RWPE1 (cell line): ENCODE data around the gene AK1.

ENCODE experiments used
- CTCF ChIA-PET: fragments of 350-600 bp; sonication (Branson Sonifier 250); formaldehyde crosslinking; extraction: SDS; loops from one replicate; lab custom pipeline; 2021; lab: Yijun Ruan, JAX
- POLR2A ChIA-PET: fragments of 400-600 bp; formaldehyde crosslinking; extraction: SDS; loops from one replicate; lab custom pipeline; 2020; ENCODE audit warnings: antibody characterized with exemption; ENCODE audit not compliant: low non-redundant PET; lab: Yijun Ruan, JAX
- DNase-seq: peaks from one replicate; pipeline ENCODE4 v3.0.0; 2012; ENCODE audit warnings: low spot score
- H3K27ac ChIP-seq: fragments of 450-650 bp; 2 replicates; pipeline ENCODE4 v1.5.1; 2017
- TF ChIP-seq, protein P1 (sequence below): fragments of 450-650 bp; conservative IDR thresholded peaks from 2 replicates; pipeline ENCODE4 v1.5.1; 2017; ENCODE audit warnings: low read depth, mild to moderate bottlenecking

AK1 gene

DNA sequence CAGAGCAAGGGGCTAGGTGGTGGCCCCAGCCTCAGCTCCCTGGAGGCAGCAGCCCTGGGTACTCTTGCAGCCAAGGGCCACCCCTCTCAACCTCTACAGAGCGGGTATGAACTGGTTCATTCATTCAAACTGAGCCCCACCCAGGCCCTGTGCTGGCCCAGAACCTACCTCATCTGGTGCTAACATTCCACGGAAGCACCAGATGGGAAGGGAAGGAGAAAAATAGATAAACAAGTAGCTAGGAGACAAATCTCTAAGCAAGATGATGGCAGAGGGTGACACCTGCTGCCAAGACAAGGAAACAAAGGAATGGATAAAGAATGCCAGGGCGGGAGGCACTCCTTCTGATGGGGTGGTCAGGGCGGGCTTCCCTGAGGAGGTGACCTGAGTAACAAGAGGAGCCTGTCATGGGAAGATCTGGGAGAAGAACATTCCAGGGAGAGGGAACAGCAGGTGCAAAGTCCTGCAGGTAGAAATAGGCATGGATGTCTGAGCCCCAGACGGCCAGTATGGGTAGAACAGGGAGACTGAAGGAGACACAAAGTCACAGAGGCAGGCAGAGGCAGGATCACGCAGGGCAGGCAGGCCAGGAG lies 33.2 kb upstream of the AK1 start:
- DNase-seq = no peak
- ChIA-PET CTCF (interaction anchor here (0.7 to 1.0 kb wide), 3 partner anchors 11 to 170 kb away, joined by 3 to 4 read pairs (median 4); partner anchors contain the start of gene ST6GALNAC6), POLR2A (no interaction called here)
- TF ChIP-seq, protein P1, sequence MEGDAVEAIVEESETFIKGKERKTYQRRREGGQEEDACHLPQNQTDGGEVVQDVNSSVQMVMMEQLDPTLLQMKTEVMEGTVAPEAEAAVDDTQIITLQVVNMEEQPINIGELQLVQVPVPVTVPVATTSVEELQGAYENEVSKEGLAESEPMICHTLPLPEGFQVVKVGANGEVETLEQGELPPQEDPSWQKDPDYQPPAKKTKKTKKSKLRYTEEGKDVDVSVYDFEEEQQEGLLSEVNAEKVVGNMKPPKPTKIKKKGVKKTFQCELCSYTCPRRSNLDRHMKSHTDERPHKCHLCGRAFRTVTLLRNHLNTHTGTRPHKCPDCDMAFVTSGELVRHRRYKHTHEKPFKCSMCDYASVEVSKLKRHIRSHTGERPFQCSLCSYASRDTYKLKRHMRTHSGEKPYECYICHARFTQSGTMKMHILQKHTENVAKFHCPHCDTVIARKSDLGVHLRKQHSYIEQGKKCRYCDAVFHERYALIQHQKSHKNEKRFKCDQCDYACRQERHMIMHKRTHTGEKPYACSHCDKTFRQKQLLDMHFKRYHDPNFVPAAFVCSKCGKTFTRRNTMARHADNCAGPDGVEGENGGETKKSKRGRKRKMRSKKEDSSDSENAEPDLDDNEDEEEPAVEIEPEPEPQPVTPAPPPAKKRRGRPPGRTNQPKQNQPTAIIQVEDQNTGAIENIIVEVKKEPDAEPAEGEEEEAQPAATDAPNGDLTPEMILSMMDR = no peak; the same call in 1 of the 2 replicates
- peak overlapping the region; percentile 65 for H3K27ac ChIP-seq

DNA sequence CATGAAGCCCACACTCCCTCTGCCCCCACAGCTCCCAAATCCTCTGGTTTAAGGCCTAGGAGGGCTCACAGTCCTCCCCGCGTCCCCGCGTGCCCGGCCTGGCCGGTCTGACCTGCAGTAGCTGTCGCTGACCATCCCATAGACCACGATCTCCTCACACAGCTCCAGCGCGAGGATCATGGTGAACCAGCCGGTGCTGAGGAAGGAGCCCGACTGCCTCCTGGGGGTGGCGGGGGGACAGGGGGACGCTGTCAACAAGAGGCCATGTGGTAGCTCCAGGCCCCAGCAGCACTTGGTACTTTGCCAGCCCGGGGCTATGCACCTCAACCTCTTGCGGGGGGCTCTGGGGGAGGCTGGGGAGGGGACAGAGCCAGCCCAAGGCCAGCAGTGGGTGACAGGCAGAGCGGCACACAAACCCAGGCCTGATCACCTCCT lies 32.4 kb upstream of the AK1 start:
- POLR2A ChIA-PET = no interaction called here
- no peak for DNase-seq
- TF ChIP-seq, protein P1 = no peak
- H3K27ac ChIP-seq = peak overlapping the region; percentile 65
- CTCF ChIA-PET = interaction anchor here (0.6 to 0.7 kb wide), 2 partner anchors 11 to 40 kb away, joined by 3 read pairs; no protein-coding TSS in a partner anchor

DNA sequence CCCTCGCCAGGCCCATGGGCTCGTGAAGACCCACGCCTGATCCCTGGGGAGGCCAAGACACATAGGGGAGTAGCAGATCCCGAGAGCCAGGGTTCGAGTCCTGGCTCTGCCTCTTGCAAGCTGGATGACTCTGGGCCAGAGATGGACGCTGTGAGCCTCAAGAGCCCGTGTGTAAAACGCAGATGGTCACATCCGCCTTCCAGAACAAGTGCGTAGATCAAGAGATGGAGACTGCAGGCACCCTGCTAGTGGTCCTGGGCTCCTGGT lies 31.1 kb upstream of the AK1 start:
- POLR2A ChIA-PET = no interaction called here
- CTCF ChIA-PET = no interaction called here
- DNase-seq = no peak
- H3K27ac ChIP-seq = no peak overlapping the region
- TF ChIP-seq, protein P1 = no peak

DNA sequence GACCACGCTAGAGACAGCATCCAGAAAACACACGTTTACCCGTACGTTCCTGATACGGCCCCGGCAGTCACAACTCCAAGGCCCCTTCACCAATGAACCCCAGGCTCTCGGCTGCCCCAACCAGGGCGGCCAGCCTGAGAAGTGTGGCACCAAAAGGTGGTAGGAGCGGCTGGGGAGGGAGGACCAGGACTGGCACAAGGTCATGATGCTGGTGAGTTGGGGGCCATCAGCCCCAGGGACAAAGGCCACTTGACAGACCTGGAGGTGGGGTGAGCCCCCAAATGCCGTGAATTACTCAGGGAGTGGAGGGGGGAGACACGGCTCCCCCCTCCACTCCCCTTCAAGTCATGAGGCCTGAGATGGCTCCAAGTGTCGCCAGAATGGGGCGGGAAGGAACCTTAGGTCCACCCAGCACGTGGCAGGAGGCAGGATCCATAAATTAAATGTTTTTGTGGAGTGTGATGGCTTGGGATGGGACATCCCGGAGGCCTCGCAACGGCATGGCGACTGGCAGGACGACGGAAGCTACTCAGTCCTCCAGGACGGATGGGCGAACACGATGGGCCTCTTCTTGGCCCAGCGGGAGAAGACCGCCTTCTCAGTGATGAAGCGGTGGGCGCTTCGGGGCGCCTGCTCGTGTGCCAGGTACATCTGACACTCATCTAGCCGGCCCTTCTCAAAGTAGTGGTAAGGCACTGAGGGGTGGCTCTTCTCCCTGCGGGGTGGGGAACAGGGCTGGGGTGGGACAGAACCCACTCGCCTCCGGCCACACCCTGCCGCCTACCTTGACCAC lies 30.6 kb upstream of the AK1 start:
- H3K27ac ChIP-seq = peak overlapping the region; percentile 62; the same call in 1 of the 2 replicates
- DNase-seq = no peak
- ChIA-PET POLR2A (no interaction called here), CTCF (no interaction called here)
- TF ChIP-seq, protein P1 = no peak

DNA sequence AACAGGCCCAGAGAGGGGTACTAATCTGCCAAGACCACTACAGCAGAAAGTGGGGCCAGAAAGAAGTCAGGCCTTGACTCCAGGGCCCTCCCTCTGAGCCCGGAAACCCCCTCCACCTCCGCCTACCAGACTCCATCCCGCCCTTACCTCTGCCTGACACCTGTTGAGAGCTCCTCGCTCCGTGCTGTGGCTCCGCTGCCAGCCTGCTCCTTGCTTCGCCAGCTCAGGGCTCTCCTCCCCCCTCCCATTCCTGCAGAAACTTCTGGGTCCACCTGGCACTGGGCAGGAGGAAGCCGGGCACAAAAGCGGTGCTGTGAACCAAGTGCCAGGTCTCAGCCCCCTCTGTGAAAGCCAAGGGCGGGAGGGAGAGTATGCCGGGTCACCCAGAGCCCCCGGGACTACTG lies 28.3 kb upstream of the AK1 start:
- ChIA-PET POLR2A (no interaction called here), CTCF (interaction anchor here (0.6 kb wide), 1 partner anchor 18 kb away, joined by 4 read pairs; no protein-coding TSS in a partner anchor)

DNA sequence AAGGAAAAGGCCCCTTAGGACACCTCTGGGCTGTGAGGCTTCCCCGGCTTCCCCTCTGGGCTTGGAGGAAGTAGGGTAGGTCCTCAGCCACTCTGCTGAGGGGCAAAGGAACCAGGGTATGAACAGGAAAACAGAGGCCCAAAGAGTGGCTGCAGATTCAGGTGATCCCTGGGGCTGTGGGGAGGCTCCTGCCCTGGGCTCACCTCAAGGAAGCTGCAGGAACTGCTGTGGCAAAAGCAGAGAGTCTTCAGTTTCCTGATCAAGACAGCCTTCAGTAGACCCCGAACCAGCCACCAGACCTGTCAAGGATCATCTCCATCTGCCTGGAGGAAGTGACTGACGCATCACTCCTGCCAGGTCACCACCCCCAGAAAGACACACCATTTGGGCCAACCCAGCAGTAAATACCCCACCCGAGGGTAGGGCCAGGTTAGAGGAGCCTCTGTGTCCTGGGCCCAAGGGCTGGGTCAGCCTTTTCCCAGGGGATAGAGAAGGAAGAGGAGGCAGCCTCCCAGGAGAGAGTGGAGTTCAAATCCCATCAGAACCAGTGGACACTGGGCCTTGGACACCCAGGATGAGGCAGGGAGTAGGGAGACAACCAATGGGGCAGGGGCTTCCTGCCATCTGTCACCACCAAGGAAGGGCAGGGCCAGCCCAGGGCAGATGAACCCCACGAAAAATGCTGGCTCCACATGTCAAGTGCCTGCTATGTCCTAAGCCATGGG lies 27.7 kb upstream of the AK1 start:
- DNase-seq = no peak
- CTCF ChIA-PET = no interaction called here
- TF ChIP-seq, protein P1 = no peak
- POLR2A ChIA-PET = no interaction called here
- H3K27ac ChIP-seq = peak overlapping the region; percentile 62

More for the DNA sequence above, 28.3 kb upstream of the AK1 start:
- TF ChIP-seq, protein P1 = no peak
- DNase-seq = no peak
- H3K27ac ChIP-seq = peak overlapping the region; percentile 62
